ENCODE data around the gene CACNA1E.

The CACNA1E gene

GRCh38 chr1:181559142-181559541 lies 75.8 kb downstream of the CACNA1E start:
- Histone ChIP-seq H4K12ac (ENCODE audit: low read depth, low read length) (no peak overlapping the region), H3K9me3 (ENCODE audit: insufficient read depth, low read depth, low read length) (no peaks in the 10 kb centered on the region)
- WGBS (ENCODE audit: extremely low coverage, insufficient coverage, insufficient read length), result no CpG with 5 or more reads among the region's 1 CpG

DNA sequence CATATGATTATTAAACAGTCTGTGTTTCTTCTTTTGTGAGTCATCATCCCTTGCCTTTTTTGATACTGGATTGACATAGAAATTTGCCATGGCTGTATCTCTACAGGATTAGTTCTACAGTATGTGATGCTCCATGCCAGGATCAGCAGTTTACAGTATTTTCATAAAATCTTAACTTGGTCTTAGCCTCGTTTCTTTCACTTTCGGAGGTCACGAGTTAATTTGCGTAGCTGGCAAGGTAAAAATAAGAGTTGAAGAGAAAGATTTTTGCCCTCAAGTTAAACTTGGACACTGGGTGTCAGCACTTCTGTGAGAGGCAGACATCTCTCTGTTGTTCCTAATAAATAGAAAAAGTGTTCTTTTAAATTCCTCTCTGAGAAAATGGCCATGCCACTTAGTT lies 79.1 kb downstream of the CACNA1E start:
- DNase-seq, result no peak
- WGBS (ENCODE audit: extremely low coverage, insufficient coverage, insufficient read length), result no CpG with 5 or more reads among the region's 4 CpGs
- Histone ChIP-seq H3K9ac (ENCODE audit: low read length) (no peak overlapping the region), H3K9me3 (ENCODE audit: insufficient read depth, low read depth, low read length) (no peaks in the 10 kb centered on the region), H3K4ac (ENCODE audit: low read depth, low read length) (no peak overlapping the region), H2AFZ (ENCODE audit: insufficient read depth, low read length, poor library complexity) (no peak overlapping the region), H3K27ac (ENCODE audit: low read depth, low read length) (no peak overlapping the region), H3K27me3 (ENCODE audit: insufficient read depth, low read length) (no peaks in the 10 kb centered on the region), H4K8ac (ENCODE audit: low read depth, low read length) (no peak overlapping the region), H3K4me1 (ENCODE audit: control insufficient read depth in 1 of 2, insufficient read depth in 2 of 2, low read length in 2 of 2) (no peaks in the 10 kb centered on the region), H2BK120ac (ENCODE audit: insufficient read depth, low read length, poor library complexity) (no peak overlapping the region), H2AK5ac (ENCODE audit: low read length) (no peak overlapping the region), H3K4me2 (ENCODE audit: low read length) (no peak overlapping the region), H3K18ac (ENCODE audit: low read length) (no peak overlapping the region), H3K79me2 (ENCODE audit: control insufficient read depth, insufficient read depth, low read length, poor library complexity) (no peaks in the 10 kb centered on the region), H3K36me3 (ENCODE audit: control insufficient read depth in 1 of 2, insufficient read depth in 2 of 2, low read length in 2 of 2) (no peaks in the 10 kb centered on the region), H3K4me3 (ENCODE audit: low read depth, low read length) (no peak overlapping the region), H4K91ac (ENCODE audit: low read depth, low read length) (no peak overlapping the region), H3K79me1 (ENCODE audit: low read length) (no peaks in the 10 kb centered on the region), H3K14ac (ENCODE audit: low read length) (no peak overlapping the region), H3K23ac (ENCODE audit: low read length) (no peak overlapping the region), H2BK5ac (ENCODE audit: low read depth, low read length, poor library complexity) (no peak overlapping the region), H4K12ac (ENCODE audit: low read depth, low read length) (no peak overlapping the region), H2BK12ac (ENCODE audit: low read length) (no peak overlapping the region)

More at GRCh38 chr1:181559142-181559541, 75.8 kb downstream of the CACNA1E start:
- H3K23ac ChIP-seq (ENCODE audit: low read length), result no peak overlapping the region
- no peaks in the 10 kb centered on the region for H3K27me3 ChIP-seq (ENCODE audit: insufficient read depth, low read length)
- H3K9ac ChIP-seq (ENCODE audit: low read length), result no peak overlapping the region
- no peak overlapping the region for H2AK5ac ChIP-seq (ENCODE audit: low read length)
- H2AFZ ChIP-seq (ENCODE audit: insufficient read depth, low read length, poor library complexity), result no peak overlapping the region
- H3K4me1 ChIP-seq (ENCODE audit: control insufficient read depth in 1 of 2, insufficient read depth in 2 of 2, low read length in 2 of 2), result no peaks in the 10 kb centered on the region
- no peaks in the 10 kb centered on the region for H3K36me3 ChIP-seq (ENCODE audit: control insufficient read depth in 1 of 2, insufficient read depth in 2 of 2, low read length in 2 of 2)
- H3K4me2 ChIP-seq (ENCODE audit: low read length), result no peak overlapping the region
- H3K79me2 ChIP-seq (ENCODE audit: control insufficient read depth, insufficient read depth, low read length, poor library complexity), result no peaks in the 10 kb centered on the region
- H3K4ac ChIP-seq (ENCODE audit: low read depth, low read length), result no peak overlapping the region
- no peak overlapping the region for H3K27ac ChIP-seq (ENCODE audit: low read depth, low read length)
- no peak overlapping the region for H2BK120ac ChIP-seq (ENCODE audit: insufficient read depth, low read length, poor library complexity)
- H2BK12ac ChIP-seq (ENCODE audit: low read length), result no peak overlapping the region
- no peak overlapping the region for H4K91ac ChIP-seq (ENCODE audit: low read depth, low read length)
- H4K8ac ChIP-seq (ENCODE audit: low read depth, low read length), result no peak overlapping the region
- no peak overlapping the region for H3K14ac ChIP-seq (ENCODE audit: low read length)
- DNase-seq, result no peak
- H3K4me3 ChIP-seq (ENCODE audit: low read depth, low read length), result no peak overlapping the region
- H2BK5ac ChIP-seq (ENCODE audit: low read depth, low read length, poor library complexity), result no peak overlapping the region
- no peak overlapping the region for H3K18ac ChIP-seq (ENCODE audit: low read length)
- no peaks in the 10 kb centered on the region for H3K79me1 ChIP-seq (ENCODE audit: low read length)

DNA sequence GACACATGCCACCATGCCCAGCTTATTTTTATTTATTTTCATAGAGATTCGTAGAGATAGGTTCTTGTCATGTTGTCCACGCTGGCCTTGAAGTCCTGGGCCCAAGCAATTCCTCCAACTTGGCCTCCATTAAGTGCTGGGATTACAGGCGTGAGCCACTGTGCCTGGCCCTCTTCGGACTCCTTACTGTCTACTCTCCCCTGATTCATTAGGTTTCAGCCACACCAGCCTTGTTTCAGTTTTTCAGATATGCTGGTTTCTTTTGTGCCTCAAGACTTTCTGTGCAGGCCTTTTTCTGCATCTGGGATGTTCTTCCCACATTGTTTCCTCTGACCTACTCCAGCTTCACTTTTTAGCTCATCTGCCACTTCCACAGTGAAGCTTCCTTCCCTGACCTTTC lies 85.4 kb downstream of the CACNA1E start:
- no peaks in the 10 kb centered on the region for H3K79me2 ChIP-seq (ENCODE audit: control insufficient read depth, insufficient read depth, low read length, poor library complexity)
- no peaks in the 10 kb centered on the region for H3K79me1 ChIP-seq (ENCODE audit: low read length)
- DNase-seq, result no peak
- H3K36me3 ChIP-seq (ENCODE audit: control insufficient read depth in 1 of 2, insufficient read depth in 2 of 2, low read length in 2 of 2), result no peaks in the 10 kb centered on the region
- H3K9me3 ChIP-seq (ENCODE audit: insufficient read depth, low read depth, low read length), result no peaks in the 10 kb centered on the region
- H3K4ac ChIP-seq (ENCODE audit: low read depth, low read length), result no peak overlapping the region
- H3K27me3 ChIP-seq (ENCODE audit: insufficient read depth, low read length), result no peaks in the 10 kb centered on the region
- no peak overlapping the region for H4K91ac ChIP-seq (ENCODE audit: low read depth, low read length)
- no peak overlapping the region for H3K9ac ChIP-seq (ENCODE audit: low read length)
- H3K18ac ChIP-seq (ENCODE audit: low read length), result no peak overlapping the region
- no peak overlapping the region for H3K27ac ChIP-seq (ENCODE audit: low read depth, low read length)
- no peak overlapping the region for H3K4me2 ChIP-seq (ENCODE audit: low read length)
- no peak overlapping the region for H2BK120ac ChIP-seq (ENCODE audit: insufficient read depth, low read length, poor library complexity)
- no peak overlapping the region for H2AK5ac ChIP-seq (ENCODE audit: low read length)
- no peaks in the 10 kb centered on the region for H3K4me1 ChIP-seq (ENCODE audit: control insufficient read depth in 1 of 2, insufficient read depth in 2 of 2, low read length in 2 of 2)
- no peak overlapping the region for H4K8ac ChIP-seq (ENCODE audit: low read depth, low read length)
- H2BK5ac ChIP-seq (ENCODE audit: low read depth, low read length, poor library complexity), result no peak overlapping the region
- no peak overlapping the region for H2AFZ ChIP-seq (ENCODE audit: insufficient read depth, low read length, poor library complexity)
- no peak overlapping the region for H2BK12ac ChIP-seq (ENCODE audit: low read length)
- no peak overlapping the region for H3K14ac ChIP-seq (ENCODE audit: low read length)
- H3K4me3 ChIP-seq (ENCODE audit: low read depth, low read length), result no peak overlapping the region
- no CpG with 5 or more reads among the region's 4 CpGs for WGBS (ENCODE audit: extremely low coverage, insufficient coverage, insufficient read length)
- H4K12ac ChIP-seq (ENCODE audit: low read depth, low read length), result no peak overlapping the region
- no peak overlapping the region for H3K23ac ChIP-seq (ENCODE audit: low read length)

DNA sequence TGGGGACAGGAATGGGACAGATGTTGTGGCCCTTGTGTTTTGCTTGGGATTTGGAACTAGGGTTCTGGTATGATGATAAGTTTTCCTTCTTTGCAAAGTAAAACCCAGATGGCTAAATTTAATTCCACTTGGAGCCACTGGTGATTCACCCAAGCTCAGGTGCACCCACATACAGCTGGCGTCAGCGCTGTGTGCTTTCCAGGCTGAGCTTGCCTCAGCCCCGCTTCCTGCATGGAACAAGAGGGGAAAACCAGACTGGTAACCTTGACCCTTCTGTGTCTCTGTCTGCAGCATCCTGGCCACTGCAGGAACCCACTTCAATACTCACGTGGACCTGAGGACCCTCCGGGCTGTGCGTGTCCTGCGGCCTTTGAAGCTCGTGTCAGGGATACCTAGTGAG lies 94.2 kb downstream of the CACNA1E start:
- Histone ChIP-seq H3K36me3 (ENCODE audit: control insufficient read depth in 1 of 2, insufficient read depth in 2 of 2, low read length in 2 of 2) (no peaks in the 10 kb centered on the region), H3K23ac (ENCODE audit: low read length) (no peak overlapping the region), H3K27me3 (ENCODE audit: insufficient read depth, low read length) (no peaks in the 10 kb centered on the region), H4K8ac (ENCODE audit: low read depth, low read length) (no peak overlapping the region), H3K4me3 (ENCODE audit: low read depth, low read length) (no peak overlapping the region), H2BK5ac (ENCODE audit: low read depth, low read length, poor library complexity) (no peak overlapping the region), H4K12ac (ENCODE audit: low read depth, low read length) (no peak overlapping the region), H3K18ac (ENCODE audit: low read length) (no peak overlapping the region), H3K9me3 (ENCODE audit: insufficient read depth, low read depth, low read length) (no peaks in the 10 kb centered on the region), H3K27ac (ENCODE audit: low read depth, low read length) (no peak overlapping the region), H3K79me2 (ENCODE audit: control insufficient read depth, insufficient read depth, low read length, poor library complexity) (no peaks in the 10 kb centered on the region), H4K91ac (ENCODE audit: low read depth, low read length) (no peak overlapping the region), H3K9ac (ENCODE audit: low read length) (no peak overlapping the region), H3K4ac (ENCODE audit: low read depth, low read length) (no peak overlapping the region), H3K14ac (ENCODE audit: low read length) (no peak overlapping the region), H2AK5ac (ENCODE audit: low read length) (no peak overlapping the region), H3K4me1 (ENCODE audit: control insufficient read depth in 1 of 2, insufficient read depth in 2 of 2, low read length in 2 of 2) (no peaks in the 10 kb centered on the region), H2BK12ac (ENCODE audit: low read length) (no peak overlapping the region), H2BK120ac (ENCODE audit: insufficient read depth, low read length, poor library complexity) (no peak overlapping the region), H2AFZ (ENCODE audit: insufficient read depth, low read length, poor library complexity) (no peak overlapping the region), H3K4me2 (ENCODE audit: low read length) (no peak overlapping the region), H3K79me1 (ENCODE audit: low read length) (no peaks in the 10 kb centered on the region)
- WGBS (ENCODE audit: extremely low coverage, insufficient coverage, insufficient read length), result no CpG with 5 or more reads among the region's 8 CpGs
- DNase-seq, result no peak
